GM23248 (cell line): ENCODE results near the gene THRA.

Experiments
- EZH2 ChIP-seq: fragments of 200-600 bp; sonication (generic); IDR thresholded peaks from 2 replicates; pipeline ENCODE4 v1.6.1; 2018; ENCODE audit warnings: antibody characterized with exemption, mild to moderate bottlenecking; ENCODE audit not compliant: insufficient read depth, poor library complexity, severe bottlenecking
- EZH2phosphoT487 ChIP-seq: fragments of 200-600 bp; sonication (generic); IDR thresholded peaks from 2 replicates; pipeline ENCODE4 v1.6.1; 2018; ENCODE audit warnings: antibody characterized with exemption, moderate library complexity, mild to moderate bottlenecking, low read depth; ENCODE audit not compliant: insufficient read depth

- TF ChIP-seq EZH2 (no peak), EZH2phosphoT487 (no peak)
Observed at GRCh38 chr17:40015005-40015997, 47.5 kb upstream of the THRA start, which contains the start of gene CSF3.
